Esophagus muscularis mucosa (tissue), 3 donors: ENCODE data around the gene DMD.

Source experiments
- POLR2A ChIP-seq: fragments of 450-650 bp; IDR thresholded peaks from one replicate; pipeline ENCODE4 v1.6.1; 2017; ENCODE audit warnings: antibody characterized with exemption, moderate library complexity, mild to moderate bottlenecking, low read depth
- POLR2AphosphoS5 ChIP-seq, 2 donors: sonication (generic); formaldehyde crosslinking; IDR thresholded peaks; one replicate each; pipeline ENCODE4 v1.6.1; 2017; ENCODE audit warnings: antibody characterized with exemption in 2 of 2
- TF ChIP-seq, protein P1 (sequence below), 3 experiments: fragments of 200-600 bp in 2 of 3; fragments of 450-650 bp in 1 of 3; sonication (generic) in 2 of 3; IDR thresholded peaks; one replicate each; pipeline ENCODE4 v1.5.1; 2017 to 2019; ENCODE audit warnings: antibody characterized with exemption in 3 of 3, mild to moderate bottlenecking in 2 of 3, moderate library complexity in 1 of 3

DNA sequence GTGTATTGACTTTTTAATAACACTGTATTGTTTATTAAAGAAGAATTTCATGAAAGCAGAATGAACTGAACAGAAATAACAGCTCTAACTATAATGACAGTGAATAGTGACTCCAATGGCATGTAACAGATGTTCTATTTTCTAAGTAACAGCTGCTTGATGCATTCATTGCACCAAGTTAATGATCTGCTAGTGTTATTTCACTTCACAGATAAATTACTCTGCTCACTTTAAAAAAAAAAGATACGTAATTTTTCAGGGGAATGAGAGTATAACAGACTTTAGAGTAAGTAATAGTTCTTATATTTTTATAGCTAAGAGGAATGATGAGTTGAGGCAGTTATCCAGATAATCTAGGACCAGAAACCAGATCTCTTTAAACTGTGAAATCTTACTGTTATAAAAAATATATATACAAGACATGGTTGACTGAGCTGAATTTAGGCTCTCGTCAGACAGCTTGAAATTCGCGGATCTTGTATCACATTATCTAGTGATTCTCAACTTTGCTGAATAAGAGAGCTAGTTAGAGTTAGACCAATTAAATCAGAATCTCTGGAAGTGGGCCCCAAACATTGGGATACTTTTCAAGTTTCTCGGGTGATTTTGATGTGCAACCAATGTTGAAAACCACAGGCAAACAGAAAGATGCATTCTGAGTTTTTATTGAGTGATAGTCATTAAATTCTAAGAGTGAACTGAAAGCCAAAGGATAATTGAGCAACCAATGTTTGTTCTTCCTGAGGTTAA, 840.7 kb downstream of the DMD start:
- TF ChIP-seq, protein P1, sequence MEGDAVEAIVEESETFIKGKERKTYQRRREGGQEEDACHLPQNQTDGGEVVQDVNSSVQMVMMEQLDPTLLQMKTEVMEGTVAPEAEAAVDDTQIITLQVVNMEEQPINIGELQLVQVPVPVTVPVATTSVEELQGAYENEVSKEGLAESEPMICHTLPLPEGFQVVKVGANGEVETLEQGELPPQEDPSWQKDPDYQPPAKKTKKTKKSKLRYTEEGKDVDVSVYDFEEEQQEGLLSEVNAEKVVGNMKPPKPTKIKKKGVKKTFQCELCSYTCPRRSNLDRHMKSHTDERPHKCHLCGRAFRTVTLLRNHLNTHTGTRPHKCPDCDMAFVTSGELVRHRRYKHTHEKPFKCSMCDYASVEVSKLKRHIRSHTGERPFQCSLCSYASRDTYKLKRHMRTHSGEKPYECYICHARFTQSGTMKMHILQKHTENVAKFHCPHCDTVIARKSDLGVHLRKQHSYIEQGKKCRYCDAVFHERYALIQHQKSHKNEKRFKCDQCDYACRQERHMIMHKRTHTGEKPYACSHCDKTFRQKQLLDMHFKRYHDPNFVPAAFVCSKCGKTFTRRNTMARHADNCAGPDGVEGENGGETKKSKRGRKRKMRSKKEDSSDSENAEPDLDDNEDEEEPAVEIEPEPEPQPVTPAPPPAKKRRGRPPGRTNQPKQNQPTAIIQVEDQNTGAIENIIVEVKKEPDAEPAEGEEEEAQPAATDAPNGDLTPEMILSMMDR (IDR thresholded peaks at IDR 0.05) = no peak
- TF ChIP-seq POLR2AphosphoS5 (IDR thresholded peaks at IDR 0.05) = no peak
- no peak for TF ChIP-seq POLR2A
